SK-N-SH (cell line): ENCODE data around the gene USP34. TPM values are rescaled to one million over a fixed set of nuclear protein-coding genes. Genes with fewer than 3 reads are reported as not detected.

Experiments used
- CTCF ChIA-PET: fragments of 300-600, 350-600 bp; formaldehyde crosslinking; extraction: SDS; loops from one replicate; lab custom pipeline; 2021; lab: Yijun Ruan, JAX
- POLR2A ChIA-PET: fragments of 350-600 bp; sonication (Branson Sonifier 250); formaldehyde crosslinking; extraction: SDS; loops from one replicate; lab custom pipeline; 2020; ENCODE audit warnings: antibody characterized with exemption, inconsistent platforms; lab: Yijun Ruan, JAX
- DNase-seq: peaks from one replicate; pipeline ENCODE4 v3.0.0; 2012
- H2AFZ ChIP-seq: fragments of 200-600 bp; sonication (generic); 2 replicates; pipeline ENCODE4 v1.8.1; 2016; ENCODE audit warnings: antibody characterized with exemption, mild to moderate bottlenecking, low read depth
- H3F3A ChIP-seq: fragments of 200-600 bp; sonication (generic); replicated peaks from 2 replicates; pipeline ENCODE3; 2016; ENCODE audit warnings: antibody characterized with exemption, mild to moderate bottlenecking; ENCODE audit not compliant: insufficient read depth
- H3K27ac ChIP-seq, 2 experiments: fragments of 200-500 bp in 1 of 2; fragments of 200-600 bp in 1 of 2; sonication (Bioruptor generic) in 1 of 2; sonication (generic), shearing (Covaris generic) in 1 of 2; 2 replicates each; pipeline versions ENCODE4 v1.5.1 to v1.6.1; 2014 to 2016; ENCODE audit warnings: low read depth in 2 of 2, inconsistent platforms in 1 of 2, low read length in 1 of 2, mild to moderate bottlenecking in 1 of 2, mixed read lengths in 1 of 2
- H3K27me3 ChIP-seq: fragments of 200-600 bp; sonication (generic), shearing (Covaris generic); 2 replicates; pipeline ENCODE4 v1.6.1; 2016; ENCODE audit warnings: mixed run types; ENCODE audit not compliant: insufficient read depth
- H3K36me3 ChIP-seq, 2 experiments: fragments of 200-500 bp in 1 of 2; fragments of 200-600 bp in 1 of 2; sonication (Bioruptor generic) in 1 of 2; sonication (generic) in 1 of 2; replicated peaks in 1 of 2; 2 replicates each; pipeline versions ENCODE3 to v1.5.1; 2014 to 2016; ENCODE audit warnings: low read length in 1 of 2, mild to moderate bottlenecking in 1 of 2; ENCODE audit not compliant: insufficient read depth in 2 of 2, control insufficient read depth in 1 of 2
- H3K4me1 ChIP-seq, 2 experiments: fragments of 200-500 bp in 1 of 2; fragments of 200-600 bp in 1 of 2; sonication (Bioruptor generic) in 1 of 2; sonication (generic), shearing (Covaris generic) in 1 of 2; 2 replicates each; pipeline versions ENCODE4 v1.5.1 to v1.6.1; 2014 to 2016; ENCODE audit warnings: low read depth in 1 of 2, low read length in 1 of 2, mixed run types in 1 of 2; ENCODE audit not compliant: insufficient read depth in 2 of 2, control insufficient read depth in 1 of 2
- H3K4me2 ChIP-seq: fragments of 200-600 bp; sonication (generic), shearing (Covaris generic); 2 replicates; pipeline ENCODE4 v1.6.1; 2017; ENCODE audit warnings: mixed run types
- H3K4me3 ChIP-seq, 2 experiments: fragments of 200-500 bp in 1 of 2; fragments of 200-600 bp in 1 of 2; sonication (Bioruptor generic) in 1 of 2; sonication (generic), shearing (Covaris generic) in 1 of 2; 2 replicates each; pipeline versions ENCODE4 v1.5.1 to v1.8.1; 2014 to 2016; ENCODE audit warnings: low read depth in 2 of 2, inconsistent platforms in 1 of 2, low read length in 1 of 2, mild to moderate bottlenecking in 1 of 2, mixed read lengths in 1 of 2, moderate library complexity in 1 of 2
- H3K79me2 ChIP-seq: fragments of 200-600 bp; sonication (generic); 2 replicates; pipeline ENCODE4 v1.8.1; 2017; ENCODE audit warnings: mild to moderate bottlenecking; ENCODE audit not compliant: insufficient read depth
- H3K9ac ChIP-seq: fragments of 200-600 bp; sonication (generic); 2 replicates; pipeline ENCODE4 v1.6.1; 2017; ENCODE audit warnings: mixed run types
- H3K9me2 ChIP-seq: fragments of 200-600 bp; sonication (generic); 2 replicates; pipeline ENCODE4 v1.6.1; 2017; ENCODE audit warnings: mixed run types
- H3K9me3 ChIP-seq: fragments of 200-600 bp; sonication (generic); 2 replicates; pipeline ENCODE4 v1.6.1; 2017; ENCODE audit warnings: mixed run types, mild to moderate bottlenecking, moderate library complexity
- H4K20me1 ChIP-seq: fragments of 200-600 bp; sonication (generic); 2 replicates; pipeline ENCODE4 v1.6.1; 2017; ENCODE audit warnings: mild to moderate bottlenecking, mixed run types; ENCODE audit not compliant: insufficient read depth
- ELF1 ChIP-seq: IDR thresholded peaks from 2 replicates; pipeline ENCODE4 v1.4.0; 2012
- EP300 ChIP-seq, 2 experiments: IDR thresholded peaks; 2 replicates each; pipeline versions ENCODE4 v1.4.0 to v1.6.1; 2012; ENCODE audit warnings: borderline replicate concordance in 1 of 2, low read depth in 1 of 2, low read length in 1 of 2
- GATA2 ChIP-seq: sonication (generic); formaldehyde crosslinking; IDR thresholded peaks from 2 replicates; pipeline ENCODE4 v1.5.0; 2020; ENCODE audit warnings: mild to moderate bottlenecking, missing genetic modification reagents
- JUND ChIP-seq: IDR thresholded peaks from 2 replicates; pipeline ENCODE4 v1.4.0; 2012
- MEF2A ChIP-seq: IDR thresholded peaks from 2 replicates; pipeline ENCODE4 v1.4.0; 2012; ENCODE audit warnings: low read depth, borderline replicate concordance
- MXI1 ChIP-seq: IDR thresholded peaks from 2 replicates; pipeline ENCODE4 v1.6.1; 2012; ENCODE audit warnings: mild to moderate bottlenecking, low read depth, low read length, improper control_type of control experiment
- POLR2AphosphoS5 ChIP-seq: IDR thresholded peaks from 2 replicates; pipeline ENCODE4 v1.6.1; 2012; ENCODE audit warnings: low read depth, low read length
- REST ChIP-seq: IDR thresholded peaks from 2 replicates; pipeline ENCODE4 v1.6.1; 2012; ENCODE audit warnings: mild to moderate bottlenecking, low read depth, low read length, moderate library complexity
- RFX5 ChIP-seq: IDR thresholded peaks from 2 replicates; pipeline ENCODE4 v1.6.1; 2012; ENCODE audit warnings: mild to moderate bottlenecking, improper control_type of control experiment, low read length
- RXRA ChIP-seq: IDR thresholded peaks from 2 replicates; pipeline ENCODE4 v1.4.0; 2012; ENCODE audit warnings: low read depth, mild to moderate bottlenecking, borderline replicate concordance
- SIN3A ChIP-seq: IDR thresholded peaks from 2 replicates; pipeline ENCODE4 v1.6.1; 2012; ENCODE audit warnings: low read depth, mild to moderate bottlenecking, low read length, moderate library complexity, borderline replicate concordance
- TEAD4 ChIP-seq: IDR thresholded peaks from 2 replicates; pipeline ENCODE4 v1.4.0; 2012; ENCODE audit warnings: mild to moderate bottlenecking, borderline replicate concordance; ENCODE audit not compliant: insufficient read depth
- YY1 ChIP-seq: IDR thresholded peaks from 2 replicates; pipeline ENCODE4 v1.4.0; 2012; ENCODE audit warnings: low read depth, mild to moderate bottlenecking
- ZBTB33 ChIP-seq: IDR thresholded peaks from 2 replicates; pipeline ENCODE4 v1.4.0; 2012; ENCODE audit warnings: low read depth, borderline replicate concordance
- WGBS: methylation state at CpG from one replicate; pipeline ENCODE4 v1.1.6; 2017; ENCODE audit warnings: low lambda C conversion rate; 5-methylcytosine and 5-hydroxymethylcytosine counted together
- polyA plus RNA-seq, 3 experiments: library from polyadenylated mRNA; depleted of rRNA; stranded (reverse); fragments of >200 nt; gene quantifications; 2 replicates each; pipeline ENCODE4 v1.2.3, GENCODE V29; 2012
- TF ChIP-seq, protein P1 (sequence below): fragments of 150-350 bp; IDR thresholded peaks from 2 replicates; pipeline ENCODE4 v1.6.1; 2016; ENCODE audit warnings: mild to moderate bottlenecking, low read depth, low read length
- TF ChIP-seq, protein P2 (sequence below): IDR thresholded peaks from 2 replicates; pipeline ENCODE4 v1.4.0; 2012; ENCODE audit warnings: low read depth
- TF ChIP-seq, protein P3 (sequence below): fragments of 200-600 bp; sonication (generic); IDR thresholded peaks from 2 replicates; pipeline ENCODE4 v1.6.1; 2017; ENCODE audit warnings: antibody characterized with exemption, mild to moderate bottlenecking, moderate library complexity

The USP34 gene
- polyA plus RNA-seq, 1 of the 3 experiments (the other 2 are of a cell fraction): 31.4 TPM

- TF ChIP-seq REST (no peak), MXI1 (no peak), ZBTB33 (no peak), RXRA (no peak), MEF2A (no peak), ELF1 (no peak), SIN3A (no peak), RFX5 (no peak), EP300 (IDR thresholded peaks at IDR 0.05; ENCODE audit: borderline replicate concordance in 1 of 2, low read depth in 1 of 2, low read length in 1 of 2) (0 out of 4 replicates have a peak, but pooled peaks of 1 of the 2 experiments have one; percentile 16)
- TF ChIP-seq, protein P1, sequence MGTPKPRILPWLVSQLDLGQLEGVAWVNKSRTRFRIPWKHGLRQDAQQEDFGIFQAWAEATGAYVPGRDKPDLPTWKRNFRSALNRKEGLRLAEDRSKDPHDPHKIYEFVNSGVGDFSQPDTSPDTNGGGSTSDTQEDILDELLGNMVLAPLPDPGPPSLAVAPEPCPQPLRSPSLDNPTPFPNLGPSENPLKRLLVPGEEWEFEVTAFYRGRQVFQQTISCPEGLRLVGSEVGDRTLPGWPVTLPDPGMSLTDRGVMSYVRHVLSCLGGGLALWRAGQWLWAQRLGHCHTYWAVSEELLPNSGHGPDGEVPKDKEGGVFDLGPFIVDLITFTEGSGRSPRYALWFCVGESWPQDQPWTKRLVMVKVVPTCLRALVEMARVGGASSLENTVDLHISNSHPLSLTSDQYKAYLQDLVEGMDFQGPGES: no peak
Measured at GRCh38 chr2:61253136-61253535, 217.8 kb downstream of the USP34 start (continued).

DNA sequence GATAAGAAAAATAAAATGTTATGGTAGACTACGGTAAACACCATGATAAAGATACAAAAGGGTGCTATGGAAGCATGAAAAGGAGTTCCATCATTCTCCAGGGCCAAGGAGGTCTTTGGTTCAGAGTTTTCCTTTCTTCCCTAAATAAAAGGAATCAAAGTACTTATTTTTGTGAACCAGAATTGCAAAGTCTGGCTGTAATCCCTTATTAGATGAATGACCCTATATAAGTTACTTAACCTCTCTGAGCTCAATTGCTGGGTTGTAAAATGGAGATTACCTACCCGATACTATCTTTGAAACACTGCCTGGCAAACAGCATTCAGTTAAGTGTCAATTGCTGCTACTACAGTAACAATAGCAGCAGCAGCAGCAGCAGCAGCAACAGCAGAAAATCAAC, 218.9 kb downstream of the USP34 start:
- Histone ChIP-seq H3K9ac (no peak overlapping the region), H3F3A (peaks cover 50% of the 10 kb centered on the region), H3K9me2 (no peaks in the 10 kb centered on the region), H3K4me2 (no peak overlapping the region), H3K27me3 (no peaks in the 10 kb centered on the region), H3K27ac (no peak overlapping the region), H4K20me1 (no peaks in the 10 kb centered on the region), H3K4me3 (no peak overlapping the region), H3K36me3 (peaks cover 41 to 70% of the 10 kb centered on the region in 2 experiments), H3K9me3 (no peaks in the 10 kb centered on the region; the same call in 1 of the 2 replicates), H2AFZ (no peak overlapping the region), H3K4me1 (peaks cover 0 to 31% of the 10 kb centered on the region in 2 experiments; a peak in 3 of 4 replicates), H3K79me2 (peaks cover 11% of the 10 kb centered on the region)
- TF ChIP-seq TEAD4: no peak
- TF ChIP-seq POLR2AphosphoS5: no peak
- no peak for TF ChIP-seq RXRA
- TF ChIP-seq GATA2 (CRISPR knock-in tag): no peak
- TF ChIP-seq EP300 (IDR thresholded peaks at IDR 0.05; ENCODE audit: borderline replicate concordance in 1 of 2, low read depth in 1 of 2, low read length in 1 of 2): no peak
- no peak for TF ChIP-seq JUND
- TF ChIP-seq, protein P2, sequence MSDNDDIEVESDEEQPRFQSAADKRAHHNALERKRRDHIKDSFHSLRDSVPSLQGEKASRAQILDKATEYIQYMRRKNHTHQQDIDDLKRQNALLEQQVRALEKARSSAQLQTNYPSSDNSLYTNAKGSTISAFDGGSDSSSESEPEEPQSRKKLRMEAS: no peak
- no peak for TF ChIP-seq YY1
- no peak for TF ChIP-seq ZBTB33
- TF ChIP-seq, protein P3, sequence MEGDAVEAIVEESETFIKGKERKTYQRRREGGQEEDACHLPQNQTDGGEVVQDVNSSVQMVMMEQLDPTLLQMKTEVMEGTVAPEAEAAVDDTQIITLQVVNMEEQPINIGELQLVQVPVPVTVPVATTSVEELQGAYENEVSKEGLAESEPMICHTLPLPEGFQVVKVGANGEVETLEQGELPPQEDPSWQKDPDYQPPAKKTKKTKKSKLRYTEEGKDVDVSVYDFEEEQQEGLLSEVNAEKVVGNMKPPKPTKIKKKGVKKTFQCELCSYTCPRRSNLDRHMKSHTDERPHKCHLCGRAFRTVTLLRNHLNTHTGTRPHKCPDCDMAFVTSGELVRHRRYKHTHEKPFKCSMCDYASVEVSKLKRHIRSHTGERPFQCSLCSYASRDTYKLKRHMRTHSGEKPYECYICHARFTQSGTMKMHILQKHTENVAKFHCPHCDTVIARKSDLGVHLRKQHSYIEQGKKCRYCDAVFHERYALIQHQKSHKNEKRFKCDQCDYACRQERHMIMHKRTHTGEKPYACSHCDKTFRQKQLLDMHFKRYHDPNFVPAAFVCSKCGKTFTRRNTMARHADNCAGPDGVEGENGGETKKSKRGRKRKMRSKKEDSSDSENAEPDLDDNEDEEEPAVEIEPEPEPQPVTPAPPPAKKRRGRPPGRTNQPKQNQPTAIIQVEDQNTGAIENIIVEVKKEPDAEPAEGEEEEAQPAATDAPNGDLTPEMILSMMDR: no peak
- WGBS: 96% methylated on average over 2 of the region's 2 CpGs
- ChIA-PET CTCF (no interaction called here), POLR2A (no interaction called here)
- DNase-seq: no peak
